Large intestine (tissue), 3 donors: ENCODE data around the gene EEFSEC. TPM values are rescaled to one million over a fixed set of nuclear protein-coding genes. Genes with fewer than 3 reads are reported as not detected.
A peak's percentile ranks its signal among the peaks of the same experiment; 100 is the strongest.

ENCODE experiments used
- DNase-seq, 2 donors: peaks; one replicate each; pipeline versions ENCODE4 v3.0.0 to v3.0.0-alpha.2; 2013
- H3K27ac ChIP-seq: one replicate; pipeline ENCODE4 v1.5.1; 2013; ENCODE audit warnings: low read length
- H3K27me3 ChIP-seq: 2 replicates; pipeline ENCODE4 v1.6.1; 2013; ENCODE audit warnings: low read length; ENCODE audit not compliant: control insufficient read depth, insufficient read depth
- H3K36me3 ChIP-seq: 2 replicates; pipeline ENCODE4 v1.6.1; 2013; ENCODE audit warnings: low read length; ENCODE audit not compliant: control insufficient read depth, insufficient read depth
- H3K4me1 ChIP-seq: one replicate; pipeline ENCODE4 v1.6.1; 2013; ENCODE audit warnings: low read length; ENCODE audit not compliant: control insufficient read depth, insufficient read depth
- H3K4me3 ChIP-seq: one replicate; pipeline ENCODE4 v1.5.1; 2013; ENCODE audit warnings: low read length
- H3K9me3 ChIP-seq: one replicate; pipeline ENCODE4 v1.6.1; 2013; ENCODE audit warnings: mild to moderate bottlenecking, low read depth, low read length, moderate library complexity; ENCODE audit not compliant: control insufficient read depth
- WGBS: methylation state at CpG from one replicate; pipeline ENCODE4 v1.1.5; 2013; ENCODE audit warnings: low lambda C conversion rate; ENCODE audit not compliant: insufficient coverage; 5-methylcytosine and 5-hydroxymethylcytosine counted together
- polyA plus RNA-seq: library from polyadenylated mRNA; unstranded; fragments of 120-200 nt; gene quantifications from one replicate; pipeline ENCODE4 v1.2.1, GENCODE V29; 2013

Gene EEFSEC
- polyA plus RNA-seq, 1 donor: 23.9 TPM

- no peaks in the 10 kb centered on the region for H3K9me3 ChIP-seq
- peaks cover 32% of the 10 kb centered on the region for H3K4me1 ChIP-seq
- H3K36me3 ChIP-seq: peaks cover 16% of the 10 kb centered on the region
- DNase-seq: no peak
- H3K4me3 ChIP-seq: no peak overlapping the region
- H3K27ac ChIP-seq: peak overlapping the region; percentile 76
- WGBS: no CpG with 5 or more reads among the region's 4 CpGs
- no peaks in the 10 kb centered on the region for H3K27me3 ChIP-seq
Measured at GRCh38 chr3:128345196-128345595, 191.9 kb downstream of the EEFSEC start.

- no peak for DNase-seq
- H3K36me3 ChIP-seq: peaks cover 14% of the 10 kb centered on the region
- H3K27me3 ChIP-seq: no peaks in the 10 kb centered on the region
- no peaks in the 10 kb centered on the region for H3K9me3 ChIP-seq
- 100% methylated on average over 1 of the region's 2 CpGs for whole genome bisulfite sequencing
- peaks cover 32% of the 10 kb centered on the region for H3K4me1 ChIP-seq
- no peak overlapping the region for H3K27ac ChIP-seq
- H3K4me3 ChIP-seq: no peak overlapping the region
Measured at GRCh38 chr3:128346562-128346961, 193.3 kb downstream of the EEFSEC start.

- no peaks in the 10 kb centered on the region for H3K27me3 ChIP-seq
- no peak overlapping the region for H3K4me3 ChIP-seq
- peaks cover 11% of the 10 kb centered on the region for H3K36me3 ChIP-seq
- peaks cover 32% of the 10 kb centered on the region for H3K4me1 ChIP-seq
- no peak for DNase-seq
- H3K9me3 ChIP-seq: no peaks in the 10 kb centered on the region
- H3K27ac ChIP-seq: no peak overlapping the region
Measured at GRCh38 chr3:128347282-128347681, 194.0 kb downstream of the EEFSEC start.

- H3K4me3 ChIP-seq: no peak overlapping the region
- H3K36me3 ChIP-seq: peaks cover 10% of the 10 kb centered on the region
- no peaks in the 10 kb centered on the region for H3K27me3 ChIP-seq
- WGBS: no CpG with 5 or more reads among the region's 4 CpGs
- no peak overlapping the region for H3K27ac ChIP-seq
- H3K4me1 ChIP-seq: peaks cover 27% of the 10 kb centered on the region
- no peaks in the 10 kb centered on the region for H3K9me3 ChIP-seq
- DNase-seq: no peak
Measured at GRCh38 chr3:128348075-128348474, 194.8 kb downstream of the EEFSEC start.

- no peak for DNase-seq
- WGBS: no CpG with 5 or more reads among the region's 5 CpGs
- peaks cover 10% of the 10 kb centered on the region for H3K36me3 ChIP-seq
- H3K27me3 ChIP-seq: no peaks in the 10 kb centered on the region
- no peak overlapping the region for H3K27ac ChIP-seq
- H3K4me1 ChIP-seq: peaks cover 21% of the 10 kb centered on the region
- H3K9me3 ChIP-seq: no peaks in the 10 kb centered on the region
- no peak overlapping the region for H3K4me3 ChIP-seq
Measured at GRCh38 chr3:128348805-128349531, 195.7 kb downstream of the EEFSEC start.

- Histone ChIP-seq H3K27ac (no peak overlapping the region), H3K9me3 (no peaks in the 10 kb centered on the region), H3K27me3 (no peaks in the 10 kb centered on the region), H3K4me1 (peaks cover 10% of the 10 kb centered on the region), H3K4me3 (no peak overlapping the region), H3K36me3 (peaks cover 13% of the 10 kb centered on the region)
- 100% methylated on average over 1 of the region's 12 CpGs for WGBS
- no peak for DNase-seq
Measured at GRCh38 chr3:128349963-128350599, 196.8 kb downstream of the EEFSEC start.

GRCh38 chr3:128351546-128351945 lies 198.3 kb downstream of the EEFSEC start:
- Histone ChIP-seq H3K36me3 (peaks cover 13% of the 10 kb centered on the region), H3K4me3 (no peak overlapping the region), H3K27me3 (no peaks in the 10 kb centered on the region), H3K9me3 (no peaks in the 10 kb centered on the region), H3K4me1 (peaks cover 6% of the 10 kb centered on the region), H3K27ac (no peak overlapping the region)
- no CpG with 5 or more reads among the region's 7 CpGs for WGBS
- DNase-seq: no peak

- Histone ChIP-seq H3K9me3 (no peaks in the 10 kb centered on the region), H3K27me3 (no peaks in the 10 kb centered on the region), H3K4me3 (no peak overlapping the region), H3K4me1 (peaks cover 6% of the 10 kb centered on the region), H3K27ac (no peak overlapping the region), H3K36me3 (peaks cover 15% of the 10 kb centered on the region)
- WGBS: no CpG with 5 or more reads among the region's 8 CpGs
- DNase-seq: no peak
Measured at GRCh38 chr3:128352326-128352725, 199.0 kb downstream of the EEFSEC start.

- Histone ChIP-seq H3K4me3 (no peak overlapping the region), H3K9me3 (no peaks in the 10 kb centered on the region), H3K27me3 (no peaks in the 10 kb centered on the region), H3K4me1 (peaks cover 6% of the 10 kb centered on the region), H3K36me3 (peaks cover 19% of the 10 kb centered on the region), H3K27ac (no peak overlapping the region)
- no CpG with 5 or more reads among the region's 8 CpGs for WGBS
- no peak for DNase-seq
Measured at GRCh38 chr3:128353361-128353965, 200.2 kb downstream of the EEFSEC start.

GRCh38 chr3:128353991-128354687 lies 200.9 kb downstream of the EEFSEC start:
- peaks cover under 1% of the 10 kb centered on the region for H3K4me1 ChIP-seq
- no peaks in the 10 kb centered on the region for H3K27me3 ChIP-seq
- no peak overlapping the region for H3K27ac ChIP-seq
- DNase-seq: no peak
- no peaks in the 10 kb centered on the region for H3K9me3 ChIP-seq
- no CpG with 5 or more reads among the region's 10 CpGs for WGBS
- peaks cover 22% of the 10 kb centered on the region for H3K36me3 ChIP-seq
- no peak overlapping the region for H3K4me3 ChIP-seq
